ENCODE measurements around the gene AKAP5.

DNA sequence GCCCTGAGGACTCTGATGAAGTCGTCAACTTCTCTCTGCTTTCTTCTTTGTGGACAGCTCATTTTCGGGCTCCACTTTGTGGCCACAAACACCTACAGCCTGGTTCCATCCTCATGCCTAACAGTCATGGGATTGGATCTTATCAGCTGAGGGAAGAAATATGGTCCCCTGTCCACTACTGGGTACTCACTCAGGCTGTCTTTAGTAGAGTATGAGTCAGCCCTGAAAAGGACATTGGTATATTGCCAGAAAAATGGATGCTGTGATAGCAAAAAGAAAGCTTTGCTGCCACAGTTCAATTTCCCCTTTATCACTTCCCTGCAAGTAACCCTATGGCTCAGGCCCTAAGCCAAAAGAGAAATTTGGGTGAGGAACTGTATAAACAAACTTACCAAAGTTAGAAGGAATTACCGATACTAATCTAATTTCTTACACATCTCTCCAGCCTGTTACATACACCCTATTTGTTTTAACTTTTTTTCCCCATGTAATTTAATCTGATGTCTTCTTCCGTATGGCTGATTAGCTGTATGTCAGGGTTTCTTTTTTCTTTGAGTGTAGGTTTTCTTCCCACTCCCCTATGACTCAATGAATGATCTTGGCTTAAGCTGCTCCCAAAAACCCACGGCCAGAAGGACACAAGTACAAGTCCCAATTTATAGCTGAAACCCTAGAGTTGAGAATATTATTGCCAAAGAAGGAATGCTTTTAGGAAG, 48.1 kb upstream of the AKAP5 start:
- TF ChIP-seq POLR2A (IDR thresholded peaks at IDR 0.05) = no peak
- TF ChIP-seq, protein P1, sequence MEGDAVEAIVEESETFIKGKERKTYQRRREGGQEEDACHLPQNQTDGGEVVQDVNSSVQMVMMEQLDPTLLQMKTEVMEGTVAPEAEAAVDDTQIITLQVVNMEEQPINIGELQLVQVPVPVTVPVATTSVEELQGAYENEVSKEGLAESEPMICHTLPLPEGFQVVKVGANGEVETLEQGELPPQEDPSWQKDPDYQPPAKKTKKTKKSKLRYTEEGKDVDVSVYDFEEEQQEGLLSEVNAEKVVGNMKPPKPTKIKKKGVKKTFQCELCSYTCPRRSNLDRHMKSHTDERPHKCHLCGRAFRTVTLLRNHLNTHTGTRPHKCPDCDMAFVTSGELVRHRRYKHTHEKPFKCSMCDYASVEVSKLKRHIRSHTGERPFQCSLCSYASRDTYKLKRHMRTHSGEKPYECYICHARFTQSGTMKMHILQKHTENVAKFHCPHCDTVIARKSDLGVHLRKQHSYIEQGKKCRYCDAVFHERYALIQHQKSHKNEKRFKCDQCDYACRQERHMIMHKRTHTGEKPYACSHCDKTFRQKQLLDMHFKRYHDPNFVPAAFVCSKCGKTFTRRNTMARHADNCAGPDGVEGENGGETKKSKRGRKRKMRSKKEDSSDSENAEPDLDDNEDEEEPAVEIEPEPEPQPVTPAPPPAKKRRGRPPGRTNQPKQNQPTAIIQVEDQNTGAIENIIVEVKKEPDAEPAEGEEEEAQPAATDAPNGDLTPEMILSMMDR (IDR thresholded peaks at IDR 0.05 in 4 of 5, conservative IDR thresholded peaks at IDR 0.05 in 1 of 5) = no peak
